ENCODE data around the gene LAMTOR4. TPM values are rescaled to one million over a fixed set of nuclear protein-coding genes. Genes with fewer than 3 reads are reported as not detected.

Gene LAMTOR4
- total and polyA plus RNA-seq, 4 donors, result 63.4 to 288 (median 187) TPM

- DNase-seq (no peak), ATAC-seq (ENCODE audit: insufficient read depth, low FRiP score) (no peak)
- peaks cover 0 to 11% (median 1%) of the 10 kb centered on the region in 4 donors for H3K36me3 ChIP-seq (ENCODE audit: control insufficient read depth in 4 of 4, insufficient read depth in 4 of 4, low read length in 4 of 4)
- no peak overlapping the region for H3K4me3 ChIP-seq
- H3K27me3 ChIP-seq (ENCODE audit: control insufficient read depth in 3 of 3, insufficient read depth in 3 of 3, low read length in 2 of 3), result no peaks in the 10 kb centered on the region
- 39 to 55% methylated on average over 1 of the region's 1 CpG for WGBS, 2 donors
- H3K9ac ChIP-seq (ENCODE audit: insufficient read depth in 1 of 2, low read length in 2 of 2), result no peak overlapping the region
- H3K4me1 ChIP-seq (ENCODE audit: control insufficient read depth in 5 of 5, insufficient read depth in 5 of 5, low read length in 5 of 5), result peaks cover 0 to 14% (median 9%) of the 10 kb centered on the region in 5 donors
- H3K9me3 ChIP-seq (ENCODE audit: control insufficient read depth in 4 of 4, insufficient read depth in 3 of 4, low read length in 3 of 4), result no peaks in the 10 kb centered on the region
- no peak for TF ChIP-seq CTCF (IDR thresholded peaks at IDR 0.05; ENCODE audit: control extremely low read depth, extremely low read depth)
- no peak overlapping the region for H3K27ac ChIP-seq (ENCODE audit: low read depth in 1 of 2, low read length in 1 of 2)
These were observed 28.0 kb upstream of the LAMTOR4 start for GRCh38 chr7:100120733-100121036.

GRCh38 chr7:100122067-100122466 is 26.7 kb upstream of the LAMTOR4 start:
- 75 to 83% methylated on average over 13 of the region's 13 CpGs for WGBS, 2 donors
- Histone ChIP-seq H3K9ac (ENCODE audit: insufficient read depth in 1 of 2, low read length in 2 of 2) (no peak overlapping the region), H3K9me3 (ENCODE audit: control insufficient read depth in 4 of 4, insufficient read depth in 3 of 4, low read length in 3 of 4) (no peaks in the 10 kb centered on the region), H3K27me3 (ENCODE audit: control insufficient read depth in 3 of 3, insufficient read depth in 3 of 3, low read length in 2 of 3) (no peaks in the 10 kb centered on the region), H3K36me3 (ENCODE audit: control insufficient read depth in 4 of 4, insufficient read depth in 4 of 4, low read length in 4 of 4) (peaks cover 0 to 11% (median 1%) of the 10 kb centered on the region in 4 donors), H3K4me3 (no peak overlapping the region), H3K27ac (ENCODE audit: low read depth in 1 of 2, low read length in 1 of 2) (no peak overlapping the region), H3K4me1 (ENCODE audit: control insufficient read depth in 5 of 5, insufficient read depth in 5 of 5, low read length in 5 of 5) (peaks cover 0 to 19% (median 12%) of the 10 kb centered on the region in 5 donors)
- no peak for TF ChIP-seq CTCF (IDR thresholded peaks at IDR 0.05; ENCODE audit: control extremely low read depth, extremely low read depth)
- peak in 2 of 3 donors; percentile 25 to 45 for DNase-seq
- no peak for ATAC-seq (ENCODE audit: insufficient read depth, low FRiP score)

- Histone ChIP-seq H3K36me3 (ENCODE audit: control insufficient read depth in 4 of 4, insufficient read depth in 4 of 4, low read length in 4 of 4) (peaks cover 0 to 11% (median 1%) of the 10 kb centered on the region in 4 donors), H3K27ac (ENCODE audit: low read depth in 1 of 2, low read length in 1 of 2) (no peak overlapping the region), H3K4me1 (ENCODE audit: control insufficient read depth in 5 of 5, insufficient read depth in 5 of 5, low read length in 5 of 5) (peaks cover 0 to 19% (median 12%) of the 10 kb centered on the region in 5 donors), H3K4me3 (no peak overlapping the region), H3K9me3 (ENCODE audit: control insufficient read depth in 4 of 4, insufficient read depth in 3 of 4, low read length in 3 of 4) (no peaks in the 10 kb centered on the region), H3K9ac (ENCODE audit: insufficient read depth in 1 of 2, low read length in 2 of 2) (no peak overlapping the region), H3K27me3 (ENCODE audit: control insufficient read depth in 3 of 3, insufficient read depth in 3 of 3, low read length in 2 of 3) (no peaks in the 10 kb centered on the region)
- 98 to 100% methylated on average over 1 of the region's 1 CpG for WGBS, 2 donors
- DNase-seq, result no peak
- no peak for TF ChIP-seq CTCF (IDR thresholded peaks at IDR 0.05; ENCODE audit: control extremely low read depth, extremely low read depth)
- ATAC-seq (ENCODE audit: insufficient read depth, low FRiP score), result no peak
These were observed 26.1 kb upstream of the LAMTOR4 start for GRCh38 chr7:100122568-100122967.
